GM18868 (cell line): ENCODE results near the gene EID1.

ENCODE experiments used
- ATAC-seq: cut with Tn5 transposase; IDR thresholded peaks from one replicate; pipeline ENCODE4 v1.9.1; 2021; ENCODE audit warnings: mild to moderate bottlenecking, moderate library complexity; ENCODE audit not compliant: unreplicated experiment

The EID1 gene

DNA sequence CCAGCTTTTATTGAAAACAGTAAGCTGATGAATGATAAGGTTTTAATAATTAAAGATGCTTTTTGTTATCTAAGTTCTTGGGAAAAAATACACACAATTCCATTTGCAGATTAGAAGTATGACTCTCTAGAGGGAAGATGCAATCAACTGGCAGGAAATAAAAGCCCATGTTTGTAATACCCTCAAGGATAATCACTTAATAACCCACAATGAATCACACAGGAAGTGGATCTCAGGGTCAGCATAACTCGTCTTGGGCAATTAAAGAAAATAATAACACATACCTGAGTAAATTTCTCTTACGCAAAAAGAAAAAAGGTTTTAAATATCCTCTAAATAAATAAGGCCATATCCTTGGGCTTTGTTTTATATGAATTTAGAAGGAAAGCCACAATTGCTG is 9.4 kb upstream of the EID1 start:
- ATAC-seq: no peak

DNA sequence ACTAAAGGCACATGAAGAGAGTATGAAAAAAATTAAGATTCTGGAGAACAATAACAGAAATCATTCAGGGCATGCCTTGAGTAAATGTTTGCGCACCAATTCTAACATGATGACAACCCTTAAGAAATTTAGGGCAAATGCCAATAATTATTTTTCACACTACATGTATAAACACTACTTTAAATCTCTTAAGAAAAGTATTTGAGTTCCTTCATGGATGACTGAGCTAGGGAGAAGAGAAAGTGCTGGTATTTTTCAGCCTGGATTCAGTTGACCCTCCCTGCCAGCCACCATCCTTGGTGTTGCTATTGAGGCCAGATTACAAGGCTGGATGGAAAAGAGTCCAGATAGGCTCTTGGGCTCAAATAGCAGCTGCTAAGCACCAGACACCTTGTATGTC is 8.0 kb upstream of the EID1 start:
- no peak for ATAC-seq

DNA sequence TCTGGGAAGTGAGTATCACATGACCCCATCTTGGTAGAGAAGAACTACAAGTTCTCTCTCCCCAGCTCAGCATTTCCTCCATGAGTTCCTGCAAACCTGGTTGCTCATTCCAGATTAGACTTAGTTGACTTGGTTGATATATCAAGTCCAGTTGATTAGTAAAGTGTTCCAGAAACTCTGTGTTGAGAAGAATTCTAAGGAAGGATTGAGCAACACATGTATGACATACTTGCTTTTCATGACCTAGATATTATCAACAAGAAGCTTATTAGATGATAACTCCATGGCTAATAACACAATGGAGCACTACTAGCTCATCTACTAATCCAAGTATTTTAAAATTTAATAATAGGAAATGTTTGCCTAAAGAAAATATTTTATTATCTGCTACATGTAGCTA is 6.4 kb upstream of the EID1 start:
- ATAC-seq: no peak

DNA sequence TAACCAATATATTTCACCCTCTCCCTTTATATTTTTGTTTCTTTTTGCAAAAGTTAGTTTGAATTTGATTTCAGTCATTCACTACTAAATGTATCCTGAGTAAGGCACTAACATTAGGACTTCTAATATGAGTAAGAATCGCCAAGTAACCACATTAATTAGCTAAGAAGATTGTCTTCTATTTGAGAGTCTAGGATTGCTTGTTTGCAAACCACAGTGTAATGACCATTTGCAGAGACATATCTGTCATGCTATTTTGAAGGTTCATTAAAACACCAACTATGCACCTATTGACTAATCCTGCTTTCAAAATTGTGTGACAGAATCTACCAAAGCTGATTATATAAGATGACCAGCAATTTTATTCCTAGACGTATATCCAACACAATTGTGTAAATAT is 5.3 kb upstream of the EID1 start:
- no peak for ATAC-seq

DNA sequence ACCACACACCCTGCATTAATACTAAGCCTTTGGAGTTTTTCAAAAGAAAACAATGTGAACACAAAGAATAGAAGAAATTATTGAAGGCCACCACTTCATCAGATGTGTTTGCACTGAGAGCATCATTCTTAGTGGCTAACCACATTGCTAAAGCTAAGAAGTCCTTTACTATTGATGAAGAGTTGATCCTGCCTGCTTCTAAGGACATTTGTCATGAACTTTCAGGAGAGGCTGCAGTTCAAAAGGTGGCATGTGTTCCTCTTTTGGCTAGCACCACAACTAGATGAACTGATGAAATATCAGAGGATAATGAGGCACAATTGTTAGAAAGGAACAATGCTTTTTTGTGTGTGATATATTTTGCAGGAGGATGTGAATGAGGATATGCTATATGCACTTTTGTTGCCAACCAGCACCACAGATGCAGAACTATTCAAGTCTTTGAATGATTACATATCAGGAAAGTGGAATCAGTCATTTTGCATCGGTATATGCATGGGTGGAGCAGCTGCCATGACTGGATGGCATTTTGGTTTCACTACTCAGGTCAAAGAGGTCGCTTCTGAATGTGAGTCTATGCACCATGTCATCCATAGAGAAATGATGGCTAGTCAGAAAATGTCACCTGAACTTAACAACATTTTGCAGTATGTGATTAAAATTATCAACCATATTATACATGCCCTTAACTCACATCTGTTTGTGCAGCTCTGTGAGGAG is 2.5 kb upstream of the EID1 start:
- no peak for ATAC-seq

DNA sequence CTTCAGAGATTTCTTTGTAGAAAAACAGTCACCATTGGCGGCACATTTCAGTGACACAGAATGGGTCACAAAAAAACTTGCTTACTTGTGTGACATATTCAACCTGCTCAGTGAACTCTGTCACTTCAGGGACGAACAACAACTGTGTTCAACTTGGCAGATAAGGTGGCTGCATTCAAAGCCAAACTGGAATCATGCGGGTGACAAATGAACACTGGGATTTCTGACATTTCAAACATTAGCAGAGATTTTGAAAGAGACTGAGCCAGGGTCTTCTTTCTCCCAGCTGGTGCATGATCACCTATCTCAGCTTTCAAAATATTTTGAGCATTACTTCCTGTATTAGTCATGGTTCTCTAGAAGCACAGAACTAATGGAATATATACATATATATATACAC is 1.9 kb upstream of the EID1 start:
- ATAC-seq: no peak

DNA sequence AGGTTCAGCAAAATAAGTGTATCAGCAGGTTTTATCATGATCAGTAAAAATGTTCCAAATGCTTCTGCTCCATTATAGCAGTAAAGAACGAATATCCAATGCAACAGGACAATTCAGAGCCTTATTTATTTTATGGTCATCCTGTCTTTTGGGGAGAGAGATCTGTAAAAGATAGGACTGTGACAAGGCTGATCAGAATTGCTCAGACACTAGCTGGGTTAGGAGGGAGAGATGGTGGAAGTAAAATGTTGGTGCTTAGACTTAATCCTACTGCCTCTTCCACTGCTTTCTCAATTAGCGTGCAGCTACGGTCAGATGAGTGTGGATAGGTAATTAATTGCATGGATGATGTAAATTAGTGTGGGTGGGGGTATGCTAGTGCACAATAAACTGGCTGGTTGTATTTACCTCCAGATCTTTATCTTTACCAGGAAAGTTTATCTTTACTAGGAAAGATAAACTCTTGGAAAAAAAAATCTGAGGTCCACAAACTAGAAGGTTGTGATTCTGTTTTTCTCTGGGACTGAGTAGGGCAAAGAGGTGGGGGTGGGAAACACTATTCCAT is 2.2 kb downstream of the EID1 start:
- no peak for ATAC-seq

DNA sequence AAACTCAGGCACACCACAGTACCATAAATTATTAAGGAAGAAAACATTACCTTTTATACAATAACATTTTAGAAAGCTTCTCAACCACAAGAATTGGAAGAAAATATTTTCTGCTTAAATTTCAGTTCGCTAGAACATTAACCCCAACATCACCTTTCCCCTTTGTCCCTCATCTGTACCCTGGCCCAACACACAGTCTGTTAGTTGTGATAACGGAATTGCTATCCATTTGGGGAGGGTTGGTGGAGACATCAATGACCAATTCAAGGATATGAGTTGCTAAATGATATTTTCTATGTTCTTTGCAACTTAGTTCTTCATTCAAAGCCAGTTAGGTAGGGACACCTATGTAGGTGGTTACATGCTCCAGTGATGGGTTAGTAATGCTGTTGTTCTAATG is 5.8 kb downstream of the EID1 start:
- no peak for ATAC-seq

DNA sequence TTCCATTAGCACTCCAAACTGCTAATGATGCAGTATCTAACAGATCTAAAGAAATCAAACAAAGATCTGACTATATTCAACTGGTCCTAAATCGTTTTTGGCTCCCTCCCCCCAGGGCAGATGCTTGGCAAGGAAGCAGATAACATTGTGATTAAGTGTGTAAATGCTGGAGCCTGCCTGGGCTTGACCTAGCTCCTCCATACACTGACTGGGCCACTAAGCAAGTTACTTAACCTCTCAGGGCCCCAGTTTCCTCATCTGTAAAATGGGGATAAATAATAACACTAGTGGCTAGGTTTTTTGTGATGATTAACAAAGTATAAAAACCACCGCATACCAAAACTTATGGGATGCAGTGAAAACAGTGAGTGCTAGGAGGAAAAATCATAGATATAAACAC is 9.2 kb downstream of the EID1 start:
- no peak for ATAC-seq

DNA sequence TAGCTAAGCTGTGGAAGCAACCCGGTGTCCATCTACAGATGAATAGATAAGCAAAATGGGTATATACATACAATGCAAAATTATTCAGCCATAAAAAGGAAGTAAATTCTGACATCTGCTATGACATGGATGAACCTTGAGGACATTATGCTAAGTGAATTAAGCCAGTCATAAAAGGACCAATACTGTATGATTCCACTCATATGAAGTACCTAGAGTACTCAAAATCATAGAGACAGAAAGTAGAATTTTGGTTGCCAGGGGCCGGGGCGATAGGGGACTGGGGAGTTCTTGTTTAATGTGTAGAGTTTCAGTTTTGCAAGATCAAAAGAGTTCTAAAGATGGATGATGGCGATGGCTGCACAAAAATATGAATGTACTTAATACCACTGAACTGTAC is 10.3 kb downstream of the EID1 start:
- peak; percentile 67 for ATAC-seq

DNA sequence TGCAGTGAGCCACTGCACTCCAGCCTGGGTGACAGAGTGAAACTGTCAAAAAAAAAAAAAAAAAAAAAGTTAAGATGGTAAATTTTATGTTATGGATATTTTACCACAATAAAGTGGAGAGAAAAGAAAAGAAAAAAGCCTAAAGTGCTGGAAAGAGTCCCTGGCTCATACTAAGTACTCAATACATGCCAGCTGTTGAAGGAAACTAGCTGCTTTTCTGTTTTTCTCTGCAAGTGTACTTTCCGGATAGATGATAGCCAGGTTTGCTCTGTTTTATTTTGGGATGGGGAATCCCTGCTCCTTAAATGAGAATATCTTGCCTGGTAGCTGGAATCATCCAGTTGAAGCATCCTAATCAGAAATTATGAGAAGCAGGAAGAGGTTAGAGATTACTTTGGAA is 10.9 kb downstream of the EID1 start:
- no peak for ATAC-seq

DNA sequence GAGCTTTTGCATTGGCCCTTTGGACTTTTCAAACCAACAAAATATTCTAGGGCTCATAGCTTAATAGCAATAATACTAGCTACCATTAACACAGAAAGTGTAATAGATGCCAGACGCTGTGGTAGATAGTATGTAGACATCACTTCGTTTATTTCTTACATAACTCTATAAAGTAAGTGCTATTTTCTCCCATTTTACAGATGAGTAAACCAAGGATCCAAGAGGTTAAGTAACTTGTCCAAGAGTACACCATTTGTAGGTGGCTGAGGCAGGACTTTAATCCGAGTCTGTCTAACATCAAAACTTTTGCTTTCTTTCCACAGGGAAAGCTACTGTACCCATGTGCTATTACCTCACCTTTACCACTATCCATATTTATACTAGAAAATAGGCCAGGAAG is 12.0 kb downstream of the EID1 start:
- no peak for ATAC-seq

DNA sequence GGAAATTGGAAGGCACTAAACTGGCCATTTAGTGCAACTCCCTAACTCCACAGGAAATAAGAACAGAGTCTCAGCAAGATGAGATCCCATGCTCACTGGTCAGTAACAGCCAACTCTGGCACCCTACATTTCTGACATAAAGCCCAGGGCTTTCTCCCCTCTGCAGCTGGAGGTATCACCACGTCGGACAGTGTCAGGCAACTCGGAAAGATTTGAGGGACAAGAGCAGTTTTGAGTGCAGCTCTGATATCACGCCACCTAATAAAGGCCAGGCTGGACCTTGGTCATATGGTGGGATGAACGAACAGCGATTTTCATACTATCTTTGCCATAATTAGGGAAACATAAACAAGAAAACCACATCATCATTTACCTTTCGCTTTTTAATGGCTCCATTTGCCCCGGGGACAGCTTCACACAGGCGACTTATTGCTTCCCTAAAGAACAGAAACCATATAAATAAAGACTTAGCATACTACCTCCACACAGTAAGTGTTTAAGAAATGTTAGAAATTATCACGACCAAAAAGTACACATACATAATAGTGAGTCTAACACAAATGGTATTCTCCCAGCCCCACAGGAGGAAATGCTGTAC is 12.5 kb downstream of the EID1 start:
- no peak for ATAC-seq

DNA sequence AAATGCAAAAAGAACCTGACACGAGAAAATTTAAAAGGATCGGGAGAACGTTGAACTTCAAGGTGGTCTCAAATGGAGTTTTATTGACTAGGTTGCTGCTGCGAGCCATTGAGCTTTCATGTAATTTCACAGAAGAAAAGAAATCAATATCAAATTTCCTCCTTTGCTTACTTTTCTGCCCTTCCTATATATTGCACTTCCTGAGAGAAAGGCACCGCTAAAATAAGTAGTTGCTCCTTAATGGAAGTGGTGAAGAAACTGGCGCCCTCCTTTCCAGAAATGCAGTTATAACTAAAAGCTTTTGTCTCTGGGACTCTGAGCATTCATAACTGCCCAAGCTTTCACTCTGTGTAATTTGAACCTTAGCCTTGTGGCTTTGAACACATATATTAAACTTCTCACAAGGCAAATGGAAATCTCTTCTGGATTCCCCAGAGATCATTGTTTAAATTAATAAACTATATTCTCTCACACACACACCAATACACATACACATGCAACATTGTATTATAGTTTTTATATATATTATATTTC is 13.4 kb downstream of the EID1 start:
- no peak for ATAC-seq

DNA sequence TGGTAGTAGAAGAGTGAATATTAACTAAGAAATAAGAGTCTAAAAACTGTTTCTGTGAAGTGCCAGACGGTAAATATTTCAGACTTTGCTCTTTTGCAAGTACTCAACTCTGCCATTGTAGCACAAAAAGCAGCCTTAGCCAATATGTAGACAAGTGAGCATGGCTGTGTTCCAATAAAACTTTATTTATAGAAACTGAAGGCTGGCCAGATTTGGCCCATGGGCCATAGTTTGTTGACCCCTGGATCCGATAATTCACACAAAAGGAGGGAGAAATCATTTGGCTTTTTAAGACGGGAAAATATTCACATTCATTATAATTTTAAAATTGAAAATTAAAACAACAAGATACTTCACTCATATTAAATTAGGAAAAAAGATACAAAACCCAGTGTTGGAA is 15.4 kb downstream of the EID1 start:
- no peak for ATAC-seq

DNA sequence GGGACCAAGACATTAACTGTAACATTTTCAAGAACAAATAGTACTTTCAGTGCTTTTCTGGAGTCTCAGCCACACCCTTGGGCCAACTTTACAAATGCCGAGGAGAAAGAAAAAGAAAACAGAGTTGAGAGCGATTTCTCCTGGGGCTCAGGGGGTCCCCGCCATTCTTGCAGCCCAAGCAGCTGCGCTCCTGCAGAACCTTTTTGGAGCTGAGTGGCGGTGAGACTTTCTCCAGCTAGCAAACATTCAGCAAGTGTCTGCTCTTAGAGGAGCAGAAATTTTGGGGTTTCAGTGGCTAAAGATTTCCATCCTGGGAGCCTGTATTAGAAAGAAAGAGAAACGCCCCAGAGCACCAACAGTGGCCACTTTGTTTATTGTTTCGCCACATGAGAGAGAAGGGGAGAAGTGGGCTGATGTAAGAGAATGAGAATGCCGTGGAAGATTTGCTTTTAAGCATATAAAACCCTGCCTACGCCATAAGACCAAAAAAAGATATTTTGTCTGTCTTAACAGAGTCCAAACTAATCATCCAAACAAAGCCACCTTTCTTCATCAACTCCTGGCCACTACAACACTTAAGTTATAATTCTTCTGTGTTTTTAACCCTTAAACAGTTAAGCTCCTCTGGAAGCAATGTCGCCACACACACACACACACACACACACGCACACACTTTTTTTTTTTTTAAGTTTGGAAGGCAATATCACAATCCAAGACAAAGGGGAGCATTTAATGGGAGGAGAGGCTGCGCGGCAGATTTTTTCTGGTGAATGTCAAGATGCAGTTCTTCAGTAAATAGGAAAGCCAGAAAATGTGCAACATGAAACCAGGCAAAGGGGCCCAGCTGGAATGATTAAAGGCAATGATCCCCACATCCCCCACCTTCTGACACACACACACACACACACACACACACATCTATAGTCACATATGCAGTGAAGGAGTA is 19.2 kb downstream of the EID1 start:
- ATAC-seq: no peak

DNA sequence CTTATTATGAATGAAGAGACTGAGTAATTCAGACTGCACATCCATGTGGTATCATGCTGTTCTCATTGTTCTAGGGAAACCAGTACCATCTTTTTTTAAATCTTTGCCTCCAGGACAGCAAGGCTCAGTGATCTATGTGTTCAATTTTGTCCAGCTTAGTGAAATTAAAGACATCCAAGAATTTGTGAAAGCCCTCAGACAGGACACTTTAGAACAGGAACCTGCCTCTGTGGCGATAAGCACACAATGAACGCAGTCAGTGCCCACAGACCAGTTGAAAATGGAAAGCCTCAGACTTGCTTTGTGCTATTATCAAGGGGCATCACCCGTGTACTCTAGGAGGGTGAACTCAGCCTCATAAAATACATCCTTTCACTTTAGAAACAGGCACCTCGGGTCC is 20.1 kb downstream of the EID1 start:
- ATAC-seq: no peak

DNA sequence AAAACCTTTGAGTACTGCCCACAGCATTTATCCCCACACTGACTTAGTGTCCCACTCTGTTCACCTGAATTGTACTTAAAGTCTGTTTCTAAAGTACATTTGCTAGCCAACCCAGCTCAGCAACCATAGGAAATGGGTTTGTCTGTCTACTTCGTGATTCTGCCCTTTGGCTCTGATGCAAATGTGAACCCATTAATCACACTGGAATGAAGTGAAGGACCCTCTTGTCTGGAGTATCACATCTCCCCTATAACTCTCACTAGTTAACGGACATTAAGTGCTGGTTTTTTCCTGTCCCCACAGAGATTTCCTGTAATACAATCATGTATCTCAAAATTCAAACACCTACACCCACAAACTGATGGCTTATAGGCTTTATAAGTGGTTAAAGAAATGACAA is 20.5 kb downstream of the EID1 start:
- ATAC-seq: no peak

DNA sequence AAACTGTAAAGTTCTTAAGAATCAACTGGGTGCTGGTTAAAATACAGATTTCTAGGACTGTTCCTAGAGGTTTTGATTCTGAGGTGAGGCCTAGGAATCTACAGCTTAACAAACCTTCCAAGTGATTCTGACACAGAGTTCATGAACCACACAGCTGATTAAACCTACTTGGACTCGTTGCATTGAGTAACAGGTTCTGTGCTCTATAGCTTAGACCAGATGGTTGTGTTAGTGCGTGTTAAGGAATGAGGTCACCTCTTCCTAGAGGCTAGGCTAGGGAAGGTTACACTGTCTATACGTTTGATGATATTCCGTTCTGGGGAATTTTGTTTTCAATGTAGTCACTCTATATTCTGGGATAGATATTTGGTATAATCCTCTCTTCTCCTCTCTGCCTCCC is 21.9 kb downstream of the EID1 start:
- ATAC-seq: no peak

DNA sequence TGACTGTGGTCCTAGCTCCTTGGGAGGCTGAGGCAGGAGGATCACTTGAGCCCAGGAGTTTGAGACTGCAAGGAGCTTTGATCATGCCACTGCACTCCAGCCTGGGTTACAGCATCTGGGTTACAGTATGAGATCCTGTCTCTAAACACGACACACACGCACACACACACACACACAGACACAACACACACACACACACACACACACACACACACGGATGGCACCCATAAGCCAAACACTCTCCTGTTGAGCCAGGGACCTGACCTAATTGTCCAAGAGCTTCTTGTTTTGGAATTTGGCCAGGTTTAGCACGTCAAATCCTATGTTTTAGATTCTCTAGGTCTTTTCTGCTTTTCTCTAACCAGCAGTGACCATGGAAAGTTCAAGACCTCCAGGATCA is 26.8 kb downstream of the EID1 start:
- no peak for ATAC-seq

DNA sequence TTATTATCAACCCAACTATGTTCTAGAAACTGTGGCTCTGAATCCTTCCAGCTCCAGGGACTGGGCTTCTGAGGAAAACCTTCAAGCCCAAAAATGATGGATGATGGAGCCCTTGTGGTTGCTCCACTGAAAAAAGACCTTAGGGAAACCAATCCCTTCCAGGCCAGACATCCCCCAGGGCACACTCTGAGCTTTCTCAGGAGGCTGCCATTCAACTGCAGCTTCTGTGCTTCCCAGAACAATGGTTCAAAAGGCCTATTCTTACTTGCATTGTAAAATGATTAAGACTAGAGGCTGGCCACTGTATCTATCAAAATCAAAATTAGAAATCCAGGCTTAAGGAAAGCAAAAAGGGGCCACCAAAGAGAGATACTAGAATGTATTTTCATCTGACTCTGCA is 27.3 kb downstream of the EID1 start:
- no peak for ATAC-seq
